ENCODE results near the gene PURA.

DNA sequence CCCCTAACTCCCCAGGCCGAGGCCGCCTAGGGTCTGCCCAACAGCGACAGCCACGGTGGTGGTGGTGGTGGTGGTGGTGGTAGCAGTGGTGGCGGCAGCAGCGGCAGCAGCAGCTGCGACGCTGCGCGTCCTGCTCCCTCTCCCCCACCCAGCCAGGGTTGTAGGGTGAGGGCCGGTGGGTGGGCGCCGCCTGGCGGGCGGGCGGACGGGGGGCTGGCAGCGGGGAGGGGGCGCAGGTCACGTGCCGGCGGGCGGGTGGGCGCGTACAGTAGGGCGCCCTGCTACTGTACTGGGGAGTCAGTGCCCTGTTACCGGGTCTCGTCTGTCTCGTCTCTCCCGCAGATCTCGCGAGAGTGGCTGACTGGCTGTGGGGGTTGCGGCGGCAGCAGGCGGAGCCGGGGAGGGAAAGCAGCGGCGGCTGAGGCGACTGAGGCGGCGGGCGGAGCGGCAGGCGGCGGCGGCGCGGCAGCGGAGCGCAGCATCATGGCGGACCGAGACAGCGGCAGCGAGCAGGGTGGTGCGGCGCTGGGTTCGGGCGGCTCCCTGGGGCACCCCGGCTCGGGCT lies at the start of gene PURA:
- TF ChIP-seq, protein P1, sequence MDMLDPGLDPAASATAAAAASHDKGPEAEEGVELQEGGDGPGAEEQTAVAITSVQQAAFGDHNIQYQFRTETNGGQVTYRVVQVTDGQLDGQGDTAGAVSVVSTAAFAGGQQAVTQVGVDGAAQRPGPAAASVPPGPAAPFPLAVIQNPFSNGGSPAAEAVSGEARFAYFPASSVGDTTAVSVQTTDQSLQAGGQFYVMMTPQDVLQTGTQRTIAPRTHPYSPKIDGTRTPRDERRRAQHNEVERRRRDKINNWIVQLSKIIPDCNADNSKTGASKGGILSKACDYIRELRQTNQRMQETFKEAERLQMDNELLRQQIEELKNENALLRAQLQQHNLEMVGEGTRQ (IDR thresholded peaks at IDR 0.05) = no peak
- TF ChIP-seq EP300 (IDR thresholded peaks at IDR 0.05) (no peak), HEYL (CRISPR knock-in tag; IDR thresholded peaks at IDR 0.05) (no peak), POLR2A (IDR thresholded peaks at IDR 0.05; ENCODE audit: low read length) (peak; percentile 85), MYC (IDR thresholded peaks at IDR 0.05; ENCODE audit: borderline replicate concordance, low read length) (no peak), RFX5 (IDR thresholded peaks at IDR 0.05) (no peak), KDM1A (IDR thresholded peaks at IDR 0.05; ENCODE audit: low read depth) (no peak)
- TF ChIP-seq, protein P2, sequence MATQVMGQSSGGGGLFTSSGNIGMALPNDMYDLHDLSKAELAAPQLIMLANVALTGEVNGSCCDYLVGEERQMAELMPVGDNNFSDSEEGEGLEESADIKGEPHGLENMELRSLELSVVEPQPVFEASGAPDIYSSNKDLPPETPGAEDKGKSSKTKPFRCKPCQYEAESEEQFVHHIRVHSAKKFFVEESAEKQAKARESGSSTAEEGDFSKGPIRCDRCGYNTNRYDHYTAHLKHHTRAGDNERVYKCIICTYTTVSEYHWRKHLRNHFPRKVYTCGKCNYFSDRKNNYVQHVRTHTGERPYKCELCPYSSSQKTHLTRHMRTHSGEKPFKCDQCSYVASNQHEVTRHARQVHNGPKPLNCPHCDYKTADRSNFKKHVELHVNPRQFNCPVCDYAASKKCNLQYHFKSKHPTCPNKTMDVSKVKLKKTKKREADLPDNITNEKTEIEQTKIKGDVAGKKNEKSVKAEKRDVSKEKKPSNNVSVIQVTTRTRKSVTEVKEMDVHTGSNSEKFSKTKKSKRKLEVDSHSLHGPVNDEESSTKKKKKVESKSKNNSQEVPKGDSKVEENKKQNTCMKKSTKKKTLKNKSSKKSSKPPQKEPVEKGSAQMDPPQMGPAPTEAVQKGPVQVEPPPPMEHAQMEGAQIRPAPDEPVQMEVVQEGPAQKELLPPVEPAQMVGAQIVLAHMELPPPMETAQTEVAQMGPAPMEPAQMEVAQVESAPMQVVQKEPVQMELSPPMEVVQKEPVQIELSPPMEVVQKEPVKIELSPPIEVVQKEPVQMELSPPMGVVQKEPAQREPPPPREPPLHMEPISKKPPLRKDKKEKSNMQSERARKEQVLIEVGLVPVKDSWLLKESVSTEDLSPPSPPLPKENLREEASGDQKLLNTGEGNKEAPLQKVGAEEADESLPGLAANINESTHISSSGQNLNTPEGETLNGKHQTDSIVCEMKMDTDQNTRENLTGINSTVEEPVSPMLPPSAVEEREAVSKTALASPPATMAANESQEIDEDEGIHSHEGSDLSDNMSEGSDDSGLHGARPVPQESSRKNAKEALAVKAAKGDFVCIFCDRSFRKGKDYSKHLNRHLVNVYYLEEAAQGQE (IDR thresholded peaks at IDR 0.05) = peak; percentile 96
- TF ChIP-seq, protein P3, sequence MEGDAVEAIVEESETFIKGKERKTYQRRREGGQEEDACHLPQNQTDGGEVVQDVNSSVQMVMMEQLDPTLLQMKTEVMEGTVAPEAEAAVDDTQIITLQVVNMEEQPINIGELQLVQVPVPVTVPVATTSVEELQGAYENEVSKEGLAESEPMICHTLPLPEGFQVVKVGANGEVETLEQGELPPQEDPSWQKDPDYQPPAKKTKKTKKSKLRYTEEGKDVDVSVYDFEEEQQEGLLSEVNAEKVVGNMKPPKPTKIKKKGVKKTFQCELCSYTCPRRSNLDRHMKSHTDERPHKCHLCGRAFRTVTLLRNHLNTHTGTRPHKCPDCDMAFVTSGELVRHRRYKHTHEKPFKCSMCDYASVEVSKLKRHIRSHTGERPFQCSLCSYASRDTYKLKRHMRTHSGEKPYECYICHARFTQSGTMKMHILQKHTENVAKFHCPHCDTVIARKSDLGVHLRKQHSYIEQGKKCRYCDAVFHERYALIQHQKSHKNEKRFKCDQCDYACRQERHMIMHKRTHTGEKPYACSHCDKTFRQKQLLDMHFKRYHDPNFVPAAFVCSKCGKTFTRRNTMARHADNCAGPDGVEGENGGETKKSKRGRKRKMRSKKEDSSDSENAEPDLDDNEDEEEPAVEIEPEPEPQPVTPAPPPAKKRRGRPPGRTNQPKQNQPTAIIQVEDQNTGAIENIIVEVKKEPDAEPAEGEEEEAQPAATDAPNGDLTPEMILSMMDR (IDR thresholded peaks at IDR 0.05) = peak; percentile 24; the same call in 2 of the 3 replicates
